ENCODE data around the gene CCNB1IP1. TPM values are rescaled to one million over a fixed set of nuclear protein-coding genes. Genes with fewer than 3 reads are reported as not detected.
A peak's percentile ranks its signal among the peaks of the same experiment; 100 is the strongest.
"Not testable (repeated sequence)": the region's sequence is repeated elsewhere in the genome, so short reads cannot be mapped to it uniquely, and the experiment has no call there.

CCNB1IP1 gene
- total RNA-seq, 1 donor from 2014 or later = 112 TPM

- Mint-ChIP-seq H3K27ac (peak overlapping the region; percentile 42), H3K4me1 (ENCODE audit: low read depth) (no peaks in the 10 kb centered on the region), H3K36me3 (ENCODE audit: insufficient read depth) (peaks cover 12% of the 10 kb centered on the region), H3K4me3 (ENCODE audit: low read depth) (peak overlapping the region; percentile 92), H3K27me3 (no peaks in the 10 kb centered on the region), H3K9me3 (ENCODE audit: low read depth) (no peaks in the 10 kb centered on the region)
- no peak for TF ChIP-seq CTCF (IDR thresholded peaks at IDR 0.05; ENCODE audit: unreplicated experiment)
- DNase-seq (ENCODE audit: low spot score, unreplicated experiment) = no peak
These were observed 12.3 kb upstream of the CCNB1IP1 start for GRCh38 chr14:20345366-20345765.

DNA sequence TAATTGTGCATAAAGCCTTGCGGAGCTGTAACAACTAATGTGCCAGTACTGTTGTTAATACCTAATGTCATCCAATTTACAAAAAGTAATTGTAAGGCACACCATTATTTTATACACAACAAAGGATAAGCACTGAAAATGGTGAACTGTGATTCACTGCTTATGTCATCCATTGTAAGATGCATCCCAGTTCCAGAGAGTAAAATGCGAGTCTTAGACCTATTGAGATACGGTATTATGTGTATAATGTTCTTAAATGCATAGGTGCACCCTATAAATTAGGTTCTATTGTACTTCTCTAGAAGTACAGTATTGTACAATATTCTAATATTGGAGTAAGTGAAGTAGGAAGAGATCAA lies 10.8 kb upstream of the CCNB1IP1 start:
- peak overlapping the region; percentile 99 for H3K27ac Mint-ChIP-seq
- peak overlapping the region; percentile 92 for H3K4me3 Mint-ChIP-seq (ENCODE audit: low read depth)
- H3K9me3 Mint-ChIP-seq (ENCODE audit: low read depth) = no peaks in the 10 kb centered on the region
- peaks cover 11% of the 10 kb centered on the region for H3K36me3 Mint-ChIP-seq (ENCODE audit: insufficient read depth)
- no peak for DNase-seq (ENCODE audit: low spot score, unreplicated experiment)
- H3K4me1 Mint-ChIP-seq (ENCODE audit: low read depth) = no peaks in the 10 kb centered on the region
- no peaks in the 10 kb centered on the region for H3K27me3 Mint-ChIP-seq
- TF ChIP-seq CTCF (IDR thresholded peaks at IDR 0.05; ENCODE audit: unreplicated experiment) = no peak

DNA sequence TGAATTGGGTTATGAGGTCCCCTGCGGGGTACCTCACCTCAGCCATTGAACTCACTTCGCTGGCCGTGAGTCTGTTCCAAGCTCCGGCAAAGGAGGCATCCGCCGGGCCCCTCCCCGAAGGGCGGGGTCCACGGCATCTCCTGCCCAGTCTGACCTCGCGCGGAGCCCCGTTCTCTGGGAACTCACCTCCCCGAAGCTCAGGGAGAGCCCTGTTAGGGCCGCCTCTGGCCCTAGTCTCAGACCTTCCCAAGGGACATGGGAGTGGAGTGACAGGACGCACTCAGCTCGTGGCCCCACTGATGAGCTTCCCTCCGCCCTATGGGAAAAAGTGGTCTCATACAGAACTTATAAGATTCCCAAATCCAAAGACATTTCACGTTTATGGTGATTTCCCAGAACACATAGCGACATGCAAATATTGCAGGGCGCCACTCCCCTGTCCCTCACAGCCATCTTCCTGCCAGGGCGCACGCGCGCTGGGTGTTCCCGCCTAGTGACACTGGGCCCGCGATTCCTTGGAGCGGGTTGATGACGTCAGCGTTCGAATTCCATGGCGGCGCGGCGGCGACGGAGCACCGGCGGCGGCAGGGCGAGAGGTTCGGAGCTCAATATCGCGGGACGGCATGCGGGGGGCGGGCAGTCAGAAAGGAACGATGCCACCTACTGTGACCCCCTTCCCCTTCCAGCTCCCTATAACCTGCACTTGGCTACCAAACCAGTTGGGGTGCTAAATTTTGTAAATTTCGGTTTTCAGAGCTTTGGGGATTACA lies 10.2 kb upstream of the CCNB1IP1 start, which contains the start of gene PARP2:
Gene PARP2 (plus strand): TSS at position 544 of the 770 bp plus-strand sequence. CDS start 7 bp downstream, at position 551.
- Mint-ChIP-seq H3K27ac (peak within 1 kb of the TSS; percentile 99), H3K36me3 (ENCODE audit: insufficient read depth) (peaks cover 10% of the 10 kb centered on the region), H3K27me3 (no peaks in the 10 kb centered on the region), H3K9me3 (ENCODE audit: low read depth) (no peaks in the 10 kb centered on the region), H3K4me3 (ENCODE audit: low read depth) (peak within 1 kb of the TSS; percentile 92), H3K4me1 (ENCODE audit: low read depth) (no peaks in the 10 kb centered on the region)
- DNase-seq (ENCODE audit: low spot score, unreplicated experiment) = peak; percentile 98
- no peak for TF ChIP-seq CTCF (IDR thresholded peaks at IDR 0.05; ENCODE audit: unreplicated experiment)

DNA sequence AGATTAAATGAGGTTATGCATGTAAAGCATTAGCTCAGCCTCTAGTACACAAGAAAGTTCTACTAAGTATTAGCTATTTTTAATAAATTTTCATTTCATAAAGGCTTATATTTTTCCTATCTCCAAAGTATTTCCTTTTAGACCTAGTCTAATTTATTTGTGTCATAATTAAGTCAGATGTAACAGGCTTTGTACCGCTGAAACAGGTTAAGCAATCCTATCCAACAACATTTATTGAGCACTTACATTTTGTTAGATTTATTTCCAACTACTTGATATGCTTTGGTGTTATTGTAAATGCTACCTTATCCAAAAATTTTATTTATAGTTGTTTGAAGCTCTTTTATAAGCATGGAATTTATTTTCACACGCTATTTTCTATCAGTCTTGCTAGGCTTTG lies 8.6 kb upstream of the CCNB1IP1 start:
- Mint-ChIP-seq H3K36me3 (ENCODE audit: insufficient read depth) (peaks cover 5% of the 10 kb centered on the region), H3K27ac (no peak overlapping the region), H3K4me1 (ENCODE audit: low read depth) (no peaks in the 10 kb centered on the region), H3K4me3 (ENCODE audit: low read depth) (peak overlapping the region; percentile 92), H3K9me3 (ENCODE audit: low read depth) (no peaks in the 10 kb centered on the region), H3K27me3 (no peaks in the 10 kb centered on the region)
- DNase-seq (ENCODE audit: low spot score, unreplicated experiment) = no peak
- TF ChIP-seq CTCF (IDR thresholded peaks at IDR 0.05; ENCODE audit: unreplicated experiment) = no peak

DNA sequence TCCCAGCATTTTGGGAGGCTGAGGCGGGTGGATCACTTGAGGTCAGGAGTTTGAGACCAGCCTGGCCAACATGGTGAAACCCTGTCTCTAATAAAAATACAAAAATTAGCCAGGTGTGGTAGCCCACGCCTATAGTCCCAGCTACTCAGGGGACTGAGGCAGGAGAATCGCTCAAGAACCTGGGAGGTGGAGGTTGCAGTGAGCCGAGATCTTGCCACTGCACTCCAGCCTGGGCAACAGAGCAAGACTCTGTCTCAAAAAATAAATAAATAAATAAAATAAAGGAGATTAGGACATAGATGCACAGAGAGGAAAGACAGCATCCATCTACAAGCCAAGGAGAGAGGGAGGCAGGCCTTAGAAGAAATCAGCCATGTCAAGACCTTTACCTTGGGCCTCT lies 8.0 kb upstream of the CCNB1IP1 start:
- not testable (repeated sequence) for DNase-seq (ENCODE audit: low spot score, unreplicated experiment); H3K4me3 Mint-ChIP-seq (ENCODE audit: low read depth); H3K36me3 Mint-ChIP-seq (ENCODE audit: insufficient read depth); H3K27me3 Mint-ChIP-seq; H3K4me1 Mint-ChIP-seq (ENCODE audit: low read depth); H3K27ac Mint-ChIP-seq; H3K9me3 Mint-ChIP-seq (ENCODE audit: low read depth)

GRCh38 chr14:20334017-20334416 lies 938 bp upstream of the CCNB1IP1 start:
- Mint-ChIP-seq H3K4me3 (ENCODE audit: low read depth) (peak overlapping the region; percentile 100), H3K27me3 (no peaks in the 10 kb centered on the region), H3K4me1 (ENCODE audit: low read depth) (peaks cover 20% of the 10 kb centered on the region), H3K36me3 (ENCODE audit: insufficient read depth) (peaks cover 3% of the 10 kb centered on the region), H3K27ac (peak overlapping the region; percentile 100), H3K9me3 (ENCODE audit: low read depth) (no peaks in the 10 kb centered on the region)
- no peak for TF ChIP-seq CTCF (IDR thresholded peaks at IDR 0.05; ENCODE audit: unreplicated experiment)
- DNase-seq (ENCODE audit: low spot score, unreplicated experiment) = no peak

Data from progenitor cell of endocrine pancreas (in vitro differentiated cells).